C4-2B (cell line): ENCODE data around the gene NLK.

Source experiments
- ZFX ChIP-seq: fragments of 450-650 bp; IDR thresholded peaks from 2 replicates; pipeline ENCODE4 v1.6.1; 2017
- TF ChIP-seq, protein P1 (sequence below): fragments of 450-650 bp; conservative IDR thresholded peaks from 2 replicates; pipeline ENCODE4 v1.5.1; 2017; ENCODE audit warnings: mild to moderate bottlenecking

- TF ChIP-seq ZFX: no peak
- TF ChIP-seq, protein P1, sequence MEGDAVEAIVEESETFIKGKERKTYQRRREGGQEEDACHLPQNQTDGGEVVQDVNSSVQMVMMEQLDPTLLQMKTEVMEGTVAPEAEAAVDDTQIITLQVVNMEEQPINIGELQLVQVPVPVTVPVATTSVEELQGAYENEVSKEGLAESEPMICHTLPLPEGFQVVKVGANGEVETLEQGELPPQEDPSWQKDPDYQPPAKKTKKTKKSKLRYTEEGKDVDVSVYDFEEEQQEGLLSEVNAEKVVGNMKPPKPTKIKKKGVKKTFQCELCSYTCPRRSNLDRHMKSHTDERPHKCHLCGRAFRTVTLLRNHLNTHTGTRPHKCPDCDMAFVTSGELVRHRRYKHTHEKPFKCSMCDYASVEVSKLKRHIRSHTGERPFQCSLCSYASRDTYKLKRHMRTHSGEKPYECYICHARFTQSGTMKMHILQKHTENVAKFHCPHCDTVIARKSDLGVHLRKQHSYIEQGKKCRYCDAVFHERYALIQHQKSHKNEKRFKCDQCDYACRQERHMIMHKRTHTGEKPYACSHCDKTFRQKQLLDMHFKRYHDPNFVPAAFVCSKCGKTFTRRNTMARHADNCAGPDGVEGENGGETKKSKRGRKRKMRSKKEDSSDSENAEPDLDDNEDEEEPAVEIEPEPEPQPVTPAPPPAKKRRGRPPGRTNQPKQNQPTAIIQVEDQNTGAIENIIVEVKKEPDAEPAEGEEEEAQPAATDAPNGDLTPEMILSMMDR: no peak
These were observed 130.6 kb downstream of the NLK start for GRCh38 chr17:28173031-28173561.
